Pancreas (tissue), 10 donors: ENCODE measurements around the gene ZFAND3. TPM values are rescaled to one million over a fixed set of nuclear protein-coding genes. Genes with fewer than 3 reads are reported as not detected.
"Not testable (repeated sequence)": the region's sequence is repeated elsewhere in the genome, so short reads cannot be mapped to it uniquely, and the experiment has no call there.

ENCODE experiments used
- ATAC-seq, 4 donors: fragments of 200-7000 bp; cut with Tn5 transposase; one replicate each; pipeline versions ENCODE4 v1.8.0 to v1.9.1; 2020; ENCODE audit warnings: mild to moderate bottlenecking in 4 of 4, moderate library complexity in 4 of 4
- DNase-seq, 6 donors: peaks; one replicate each; pipeline ENCODE4 v3.0.0-alpha.2; 2020
- FAIRE-seq: peaks from 2 replicates; lab custom pipeline; 2012; peaks lifted over from hg19 to GRCh38; lab: Jason Lieb, UNC
- H3K27ac ChIP-seq, 4 donors: fragments of 200-600 bp; sonication (generic); 1 replicate in 3 of 4; 2 replicates in 1 of 4; pipeline versions ENCODE4 v1.5.0 to v1.8.0; 2020
- H3K27me3 ChIP-seq, 4 donors: fragments of 200-600 bp; one replicate each; pipeline ENCODE4 v1.8.0; 2021
- H3K36me3 ChIP-seq, 3 donors: fragments of 200-600 bp; sonication (generic) in 1 of 3; one replicate each; pipeline versions ENCODE4 v1.5.0 to v1.8.0; 2020 to 2021
- H3K4me1 ChIP-seq, 3 donors: fragments of 200-600 bp; one replicate each; pipeline ENCODE4 v1.8.0; 2021
- H3K4me3 ChIP-seq, 4 donors: fragments of 200-600 bp; sonication (generic) in 2 of 4; one replicate each; pipeline versions ENCODE4 v1.5.0 to v1.8.0; 2020 to 2021
- H3K9me3 ChIP-seq, 4 donors: fragments of 200-600 bp; one replicate each; pipeline ENCODE4 v1.8.0; 2021
- WGBS, 2 donors: extraction: QIAGEN DNeasy Blood & Tissue Kit; methylation state at CpG; one replicate each; pipeline ENCODE4 v1.1.7; 2013; 5-methylcytosine and 5-hydroxymethylcytosine counted together
- intact Hi-C, 3 donors: fragments of 100-400 bp; cut with DNase I; formaldehyde crosslinking; loops; one replicate each; pipeline versions ENCODE4 v1.11.1 to v1.14.2; 2022
- polyA plus RNA-seq, 2 donors: library from polyadenylated mRNA; stranded (reverse); fragments of 200-250 nt; gene quantifications; one replicate each; pipeline ENCODE4 v1.2.3, GENCODE V29; 2013
- total RNA-seq, 6 donors: library from RNA; stranded (reverse); fragmentation: NEBNext Ultra II Directional in 4 of 6; extraction: Animal tissue kit (Norgen Biotek cat#: 25700) in 4 of 6; gene quantifications; one replicate each; pipeline versions ENCODE4 v1.2.1 to v1.2.4, GENCODE V29; 2021 to 2023
- TF ChIP-seq, protein P1 (sequence below), 4 donors: fragments of 200-600 bp; sonication (generic) in 3 of 4; IDR thresholded peaks; one replicate each; pipeline versions ENCODE4 v1.5.0 to v1.8.0; 2021; ENCODE audit warnings: antibody characterized with exemption in 4 of 4
- donor health status: healthy with polysubstance abuse.
- donor health status: DM: no; HTN: no; CAD: no; lungs with moderate emphysema.
- donor health status: DM: no; HTN: no; CAD: no.
- donor health status: control.
- donor health status: control.
- donor health status: Bipolar disorder and iron deficiency.
- donor health status: DM: yes; HTN: yes; CAD: no.
- donor health status: DM: no; HTN: no; CAD: no.
- donor health status: DM: no; HTN: no; CAD: no.
- donor health status: DM: yes; HTN: yes; CAD: no.

Gene ZFAND3
- total and polyA plus RNA-seq, 8 donors: 13.1 to 49.8 (median 31.8) TPM

DNA sequence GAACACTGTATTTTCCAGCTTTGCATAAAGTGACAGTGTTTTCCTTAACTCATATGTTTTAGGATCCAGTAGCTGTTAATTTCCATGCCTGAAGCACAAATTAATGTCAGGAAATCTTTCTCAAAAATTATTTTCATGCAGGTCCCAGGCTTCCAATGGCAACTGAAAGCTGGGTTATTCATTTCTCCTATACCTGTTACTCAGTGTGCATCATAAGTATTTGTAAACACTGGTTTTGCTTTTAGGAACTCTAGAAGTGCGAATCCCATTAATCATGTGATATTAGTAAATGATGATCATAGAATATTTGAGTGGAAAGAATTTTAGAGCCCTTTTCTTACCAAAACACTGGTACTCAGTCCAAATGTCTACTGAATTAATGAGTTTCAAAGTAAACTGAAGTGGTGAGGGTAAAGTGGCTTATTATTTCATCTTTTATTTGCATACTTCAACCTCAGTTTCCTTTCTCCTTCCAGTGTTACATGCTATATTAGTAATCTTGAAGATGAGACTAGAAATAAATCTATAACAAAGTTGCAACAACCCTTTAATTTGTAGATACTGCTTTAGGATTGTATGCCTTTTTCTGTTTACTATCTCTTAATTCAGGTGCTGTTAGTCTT lies 124.0 kb downstream of the ZFAND3 start:
- TF ChIP-seq, protein P1, sequence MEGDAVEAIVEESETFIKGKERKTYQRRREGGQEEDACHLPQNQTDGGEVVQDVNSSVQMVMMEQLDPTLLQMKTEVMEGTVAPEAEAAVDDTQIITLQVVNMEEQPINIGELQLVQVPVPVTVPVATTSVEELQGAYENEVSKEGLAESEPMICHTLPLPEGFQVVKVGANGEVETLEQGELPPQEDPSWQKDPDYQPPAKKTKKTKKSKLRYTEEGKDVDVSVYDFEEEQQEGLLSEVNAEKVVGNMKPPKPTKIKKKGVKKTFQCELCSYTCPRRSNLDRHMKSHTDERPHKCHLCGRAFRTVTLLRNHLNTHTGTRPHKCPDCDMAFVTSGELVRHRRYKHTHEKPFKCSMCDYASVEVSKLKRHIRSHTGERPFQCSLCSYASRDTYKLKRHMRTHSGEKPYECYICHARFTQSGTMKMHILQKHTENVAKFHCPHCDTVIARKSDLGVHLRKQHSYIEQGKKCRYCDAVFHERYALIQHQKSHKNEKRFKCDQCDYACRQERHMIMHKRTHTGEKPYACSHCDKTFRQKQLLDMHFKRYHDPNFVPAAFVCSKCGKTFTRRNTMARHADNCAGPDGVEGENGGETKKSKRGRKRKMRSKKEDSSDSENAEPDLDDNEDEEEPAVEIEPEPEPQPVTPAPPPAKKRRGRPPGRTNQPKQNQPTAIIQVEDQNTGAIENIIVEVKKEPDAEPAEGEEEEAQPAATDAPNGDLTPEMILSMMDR (IDR thresholded peaks at IDR 0.05): no peak
- Histone ChIP-seq H3K27ac (no peak overlapping the region), H3K27me3 (no peaks in the 10 kb centered on the region), H3K4me3 (no peak overlapping the region), H3K9me3 (no peaks in the 10 kb centered on the region), H3K4me1 (peaks cover 0 to 25% (median 0%) of the 10 kb centered on the region in 3 donors), H3K36me3 (no peaks in the 10 kb centered on the region)
- DNase-seq (no peak), FAIRE-seq (no peak), ATAC-seq (no peak)
- 87 to 98% methylated on average over 1 of the region's 1 CpG for WGBS, 2 donors
- intact Hi-C loops: no loop called here

DNA sequence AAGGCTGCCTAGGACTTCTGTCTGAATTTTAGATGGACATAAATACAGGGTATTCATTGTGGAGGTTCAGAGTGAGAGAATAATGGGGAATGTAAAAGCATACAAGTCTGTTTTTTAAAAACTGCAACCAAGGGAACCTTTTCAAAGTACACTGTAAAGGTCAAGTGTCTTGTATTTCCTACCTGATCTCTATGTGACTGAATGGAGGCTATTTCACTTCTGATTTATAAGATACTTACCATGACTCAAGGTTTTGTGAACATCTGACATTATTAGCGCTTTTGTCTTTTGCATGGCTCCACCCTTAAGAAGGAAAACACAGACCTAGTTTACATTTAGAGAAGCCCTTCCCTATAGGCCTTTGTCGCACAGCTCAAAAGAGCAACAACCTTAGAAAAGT lies 126.5 kb downstream of the ZFAND3 start:
- DNase-seq: no peak
- H3K4me3 ChIP-seq: no peak overlapping the region
- no peaks in the 10 kb centered on the region for H3K9me3 ChIP-seq
- WGBS, 2 donors: 88 to 98% methylated on average over 2 of the region's 2 CpGs
- intact Hi-C loops: no loop called here
- TF ChIP-seq, protein P1 (IDR thresholded peaks at IDR 0.05): no peak
- no peaks in the 10 kb centered on the region for H3K36me3 ChIP-seq
- no peak overlapping the region for H3K27ac ChIP-seq
- H3K27me3 ChIP-seq: no peaks in the 10 kb centered on the region
- no peak for FAIRE-seq
- no peak for ATAC-seq
- H3K4me1 ChIP-seq: peaks cover 0 to 20% (median 0%) of the 10 kb centered on the region in 3 donors

DNA sequence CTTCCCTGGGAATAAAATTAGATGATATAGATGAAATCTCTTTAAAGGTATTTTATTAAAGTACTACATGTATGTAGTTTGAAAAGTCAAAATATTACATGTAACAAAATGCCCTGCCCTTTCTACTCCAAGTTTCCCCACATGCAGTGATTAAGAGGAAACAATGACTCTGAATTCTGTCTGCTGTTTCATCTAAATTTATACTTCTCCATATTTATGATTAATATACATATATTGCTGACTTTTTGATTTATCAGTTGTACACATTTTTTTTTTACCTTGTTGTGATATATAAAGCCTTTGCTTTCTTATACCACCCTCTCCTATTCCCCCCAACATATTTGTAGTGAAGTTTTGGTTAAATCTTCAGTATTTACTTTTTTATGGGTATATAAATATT lies 127.9 kb downstream of the ZFAND3 start:
- ATAC-seq: no peak
- Histone ChIP-seq H3K4me1 (peaks cover 0 to 18% (median 0%) of the 10 kb centered on the region in 3 donors), H3K27me3 (no peaks in the 10 kb centered on the region), H3K27ac (no peak overlapping the region), H3K4me3 (no peak overlapping the region), H3K36me3 (no peaks in the 10 kb centered on the region), H3K9me3 (no peaks in the 10 kb centered on the region)
- intact Hi-C loops: no loop called here
- DNase-seq: no peak
- TF ChIP-seq, protein P1 (IDR thresholded peaks at IDR 0.05): no peak
- no peak for FAIRE-seq

DNA sequence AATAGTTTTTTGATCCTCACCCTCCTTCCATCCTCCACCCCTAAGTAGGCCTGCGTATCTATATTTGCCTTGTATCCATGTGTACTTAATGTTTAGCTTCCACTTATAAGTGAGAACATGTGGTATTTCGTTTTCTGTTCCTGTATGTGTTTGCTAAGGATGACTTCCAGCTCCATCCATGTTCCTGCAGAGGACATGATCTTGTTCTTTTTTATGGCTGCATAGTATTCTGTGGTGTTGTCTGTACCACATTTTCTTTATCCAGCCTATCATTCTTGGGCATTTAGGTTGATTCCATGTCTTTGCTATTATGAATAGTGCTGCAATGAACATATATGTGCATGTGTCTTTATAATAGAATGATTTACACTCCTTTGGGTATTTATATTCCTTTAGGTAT lies 129.1 kb downstream of the ZFAND3 start:
- H3K27me3 ChIP-seq, H3K36me3 ChIP-seq, ATAC-seq, FAIRE-seq, H3K27ac ChIP-seq, intact Hi-C loops, DNase-seq, H3K9me3 ChIP-seq, H3K4me3 ChIP-seq: not testable (repeated sequence)
- H3K4me1 ChIP-seq: peaks cover 0 to 21% (median 0%) of the 10 kb centered on the region in 3 donors
- WGBS, 2 donors: 71 to 80% methylated on average over 2 of the region's 2 CpGs

DNA sequence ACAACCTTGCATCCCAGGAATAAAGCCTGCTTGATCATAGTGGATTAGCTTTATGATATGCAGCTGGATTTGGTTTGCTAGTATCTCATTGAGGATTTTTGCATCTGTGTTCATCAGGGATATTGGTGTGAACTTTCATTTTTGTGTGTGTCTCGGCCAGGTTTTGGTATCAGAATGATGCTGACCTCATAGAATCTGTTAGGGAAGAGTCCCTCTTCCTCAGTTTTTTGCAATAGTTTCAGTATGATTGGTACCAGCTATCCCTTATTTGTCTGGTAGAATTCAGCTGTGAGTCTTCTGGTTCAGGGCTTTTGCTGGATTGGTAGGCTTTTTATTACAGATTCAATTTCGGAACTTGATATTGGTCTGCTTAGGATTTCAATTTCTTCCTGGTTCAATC lies 132.5 kb downstream of the ZFAND3 start:
- intact Hi-C loops: no loop called here
- no peak for FAIRE-seq
- ATAC-seq: no peak
- Histone ChIP-seq H3K27me3 (no peaks in the 10 kb centered on the region), H3K4me3 (no peak overlapping the region), H3K9me3 (no peaks in the 10 kb centered on the region), H3K36me3 (no peaks in the 10 kb centered on the region), H3K27ac (no peak overlapping the region), H3K4me1 (peaks cover 0 to 20% (median 7%) of the 10 kb centered on the region in 3 donors)
- TF ChIP-seq, protein P1 (IDR thresholded peaks at IDR 0.05): no peak
- no peak for DNase-seq
- WGBS, 2 donors: 92 to 93% methylated on average over 2 of the region's 2 CpGs
